MG63 (cell line): Measurements from ENCODE around the gene SYNE2. TPM values are rescaled to one million over a fixed set of nuclear protein-coding genes. Genes with fewer than 3 reads are reported as not detected.
"Not testable (repeated sequence)": the region's sequence is repeated elsewhere in the genome, so short reads cannot be mapped to it uniquely, and the experiment has no call there.

Experiments
- DNase-seq: peaks from one replicate; pipeline ENCODE4 v3.0.0-alpha.2; 2020
- H3K27me3 ChIP-seq: fragments of 250-450 bp; sonication (Bioruptor Pico); 2 replicates; pipeline ENCODE4 v1.5.1; 2020; ENCODE audit warnings: mild to moderate bottlenecking, moderate library complexity
- H3K36me3 ChIP-seq: fragments of 250-450 bp; sonication (Bioruptor Pico); 2 replicates; pipeline ENCODE4 v1.5.1; 2020; ENCODE audit warnings: mild to moderate bottlenecking, moderate library complexity
- H3K4me3 ChIP-seq: fragments of 250-450 bp; sonication (Bioruptor Pico); 2 replicates; pipeline ENCODE4 v1.5.1; 2020; ENCODE audit warnings: mild to moderate bottlenecking, moderate library complexity
- H3K9me3 ChIP-seq: fragments of 250-450 bp; sonication (Bioruptor Pico); 2 replicates; pipeline ENCODE4 v1.5.1; 2020; ENCODE audit warnings: mild to moderate bottlenecking, moderate library complexity
- total RNA-seq: library from RNA; depleted of rRNA; stranded (reverse); fragments of >200 nt; shearing (Covaris generic); gene quantifications from 2 replicates; pipeline ENCODE4 v1.2.3, GENCODE V29; 2014; ENCODE audit warnings: low replicate concordance

SYNE2 gene
- total RNA-seq, 1 experiment from 2014 or later, result 2.6 TPM

- Histone ChIP-seq H3K4me3 (no peak overlapping the region), H3K36me3 (no peaks in the 10 kb centered on the region), H3K27me3 (no peaks in the 10 kb centered on the region), H3K9me3 (no peaks in the 10 kb centered on the region)
- no peak for DNase-seq
Observed at GRCh38 chr14:64196814-64197411, 344.1 kb downstream of the SYNE2 start.

GRCh38 chr14:64197996-64198395, 345.2 kb downstream of the SYNE2 start:
- Histone ChIP-seq H3K4me3 (no peak overlapping the region), H3K36me3 (no peaks in the 10 kb centered on the region), H3K27me3 (no peaks in the 10 kb centered on the region), H3K9me3 (no peaks in the 10 kb centered on the region)
- no peak for DNase-seq

- Histone ChIP-seq H3K4me3 (no peak overlapping the region), H3K27me3 (no peaks in the 10 kb centered on the region), H3K9me3 (no peaks in the 10 kb centered on the region), H3K36me3 (no peaks in the 10 kb centered on the region)
- no peak for DNase-seq
Observed at GRCh38 chr14:64198486-64198885, 345.7 kb downstream of the SYNE2 start.

GRCh38 chr14:64200170-64200569, 347.4 kb downstream of the SYNE2 start:
- Histone ChIP-seq H3K27me3 (no peaks in the 10 kb centered on the region), H3K9me3 (no peaks in the 10 kb centered on the region), H3K36me3 (no peaks in the 10 kb centered on the region), H3K4me3 (no peak overlapping the region)
- no peak for DNase-seq

- Histone ChIP-seq H3K27me3 (no peaks in the 10 kb centered on the region), H3K9me3 (no peaks in the 10 kb centered on the region), H3K36me3 (no peaks in the 10 kb centered on the region), H3K4me3 (no peak overlapping the region)
- DNase-seq, result no peak
Observed at GRCh38 chr14:64201296-64201695, 348.5 kb downstream of the SYNE2 start.

- Histone ChIP-seq H3K9me3 (no peaks in the 10 kb centered on the region), H3K36me3 (no peaks in the 10 kb centered on the region), H3K4me3 (no peak overlapping the region), H3K27me3 (no peaks in the 10 kb centered on the region)
- DNase-seq, result no peak
Observed at GRCh38 chr14:64201921-64202545, 349.2 kb downstream of the SYNE2 start.

- DNase-seq, result no peak
- Histone ChIP-seq H3K27me3 (no peaks in the 10 kb centered on the region), H3K4me3 (no peak overlapping the region), H3K9me3 (no peaks in the 10 kb centered on the region), H3K36me3 (no peaks in the 10 kb centered on the region)
Observed at GRCh38 chr14:64202716-64203115, 349.9 kb downstream of the SYNE2 start.

- Histone ChIP-seq H3K27me3 (no peaks in the 10 kb centered on the region), H3K9me3 (no peaks in the 10 kb centered on the region), H3K36me3 (no peaks in the 10 kb centered on the region), H3K4me3 (no peak overlapping the region)
- no peak for DNase-seq
Observed at GRCh38 chr14:64203366-64204006, 350.7 kb downstream of the SYNE2 start.

- H3K9me3 ChIP-seq, result no peaks in the 10 kb centered on the region
- H3K4me3 ChIP-seq, result no peak overlapping the region
- no peaks in the 10 kb centered on the region for H3K36me3 ChIP-seq
- no peaks in the 10 kb centered on the region for H3K27me3 ChIP-seq
- DNase-seq, result no peak
Observed at GRCh38 chr14:64208261-64208660, 355.5 kb downstream of the SYNE2 start.

GRCh38 chr14:64208981-64209380, 356.2 kb downstream of the SYNE2 start:
- Histone ChIP-seq H3K4me3 (no peak overlapping the region), H3K9me3 (no peaks in the 10 kb centered on the region), H3K36me3 (no peaks in the 10 kb centered on the region), H3K27me3 (no peaks in the 10 kb centered on the region)
- no peak for DNase-seq

- Histone ChIP-seq H3K4me3 (no peak overlapping the region), H3K27me3 (no peaks in the 10 kb centered on the region), H3K9me3 (no peaks in the 10 kb centered on the region), H3K36me3 (no peaks in the 10 kb centered on the region)
- no peak for DNase-seq
Observed at GRCh38 chr14:64209444-64210131, 356.8 kb downstream of the SYNE2 start.

- Histone ChIP-seq H3K9me3 (no peaks in the 10 kb centered on the region), H3K36me3 (no peaks in the 10 kb centered on the region), H3K27me3 (no peaks in the 10 kb centered on the region), H3K4me3 (no peak overlapping the region)
- no peak for DNase-seq
Observed at GRCh38 chr14:64210216-64210615, 357.4 kb downstream of the SYNE2 start.

GRCh38 chr14:64210912-64211311, 358.1 kb downstream of the SYNE2 start:
- DNase-seq, H3K4me3 ChIP-seq, H3K9me3 ChIP-seq: not testable (repeated sequence)

GRCh38 chr14:64212666-64213065, 359.9 kb downstream of the SYNE2 start:
- no peaks in the 10 kb centered on the region for H3K36me3 ChIP-seq
- no peak overlapping the region for H3K4me3 ChIP-seq
- H3K27me3 ChIP-seq, result no peaks in the 10 kb centered on the region
- H3K9me3 ChIP-seq, result no peaks in the 10 kb centered on the region
- DNase-seq, result no peak

More at GRCh38 chr14:64210912-64211311, 358.1 kb downstream of the SYNE2 start:
- not testable (repeated sequence) for H3K27me3 ChIP-seq, H3K36me3 ChIP-seq

GRCh38 chr14:64213086-64213485, 360.3 kb downstream of the SYNE2 start:
- DNase-seq, result no peak
- H3K4me3 ChIP-seq, result no peak overlapping the region
- no peaks in the 10 kb centered on the region for H3K9me3 ChIP-seq
- no peaks in the 10 kb centered on the region for H3K36me3 ChIP-seq
- no peaks in the 10 kb centered on the region for H3K27me3 ChIP-seq

GRCh38 chr14:64213853-64214570, 361.2 kb downstream of the SYNE2 start:
- Histone ChIP-seq H3K27me3 (no peaks in the 10 kb centered on the region), H3K4me3 (no peak overlapping the region), H3K9me3 (no peaks in the 10 kb centered on the region), H3K36me3 (no peaks in the 10 kb centered on the region)
- no peak for DNase-seq

- Histone ChIP-seq H3K9me3 (no peaks in the 10 kb centered on the region), H3K27me3 (no peaks in the 10 kb centered on the region), H3K36me3 (no peaks in the 10 kb centered on the region), H3K4me3 (no peak overlapping the region)
- no peak for DNase-seq
Observed at GRCh38 chr14:64215274-64215673, 362.5 kb downstream of the SYNE2 start.
